ENCODE data around the gene MIF4GD. TPM values are rescaled to one million over a fixed set of nuclear protein-coding genes. Genes with fewer than 3 reads are reported as not detected.

Gene MIF4GD
- total and polyA plus RNA-seq, 9 of the 15 experiments (the other 6 are each of a cell fraction or from before 2014, with no cell fraction given), result 11.8 to 63.8 (median 28.1) TPM

DNA sequence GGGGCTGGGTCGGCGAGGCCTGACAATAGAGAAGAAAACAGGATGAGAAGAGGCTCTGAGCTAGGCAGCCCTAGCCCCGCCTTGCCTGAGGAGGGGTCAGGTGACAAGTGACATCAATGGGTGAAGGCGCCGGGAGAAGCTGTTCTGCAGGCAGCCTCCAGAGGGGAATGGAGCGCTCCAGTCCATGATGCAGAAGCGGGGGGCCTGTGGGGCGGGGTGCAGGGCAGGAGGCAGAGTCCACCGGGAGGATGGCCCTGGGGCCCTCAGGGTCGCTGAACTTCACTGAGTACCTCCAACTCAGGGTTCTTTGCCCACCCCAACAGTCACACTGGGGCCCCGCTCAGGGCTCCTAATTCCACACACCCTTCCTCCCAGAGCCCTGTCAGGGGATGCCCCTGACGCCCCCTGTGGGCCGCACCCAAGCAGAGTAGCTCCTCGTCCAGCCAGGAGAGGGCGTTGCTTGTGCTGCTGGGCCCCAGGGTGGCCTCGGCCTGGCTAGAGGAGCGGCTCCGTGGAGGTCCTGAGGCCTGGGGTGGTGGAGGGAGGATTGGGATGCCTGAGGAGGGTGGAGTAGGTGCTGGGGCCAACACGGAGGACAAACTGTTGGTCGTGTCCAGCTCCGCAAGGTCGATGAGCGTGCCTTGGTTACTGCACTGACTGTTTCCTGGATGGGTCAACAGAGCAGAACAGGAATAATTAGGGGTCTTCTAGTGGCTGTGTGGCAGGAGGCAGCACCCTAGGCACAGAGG is 30.5 kb downstream of the MIF4GD start (continued):
- TF ChIP-seq ZNF592 (IDR thresholded peaks at IDR 0.05) (peak; percentile 77), CBX2 (IDR thresholded peaks at IDR 0.05; ENCODE audit: insufficient read depth, low read length, poor library complexity, severe bottlenecking) (no peak), MXI1 (IDR thresholded peaks at IDR 0.05; ENCODE audit: low read depth, low read length) (no peak), WHSC1 (IDR thresholded peaks at IDR 0.05; ENCODE audit: low read length) (no peak), SNRNP70 (optimal IDR thresholded peaks at IDR 0.05; ENCODE audit: low read depth, low read length) (no peak), KLF10 (CRISPR knock-in tag; IDR thresholded peaks at IDR 0.05) (no peak), BACH1 (tag; IDR thresholded peaks at IDR 0.05) (no peak), TSHZ1 (CRISPR knock-in tag; IDR thresholded peaks at IDR 0.05) (no peak), ZFP30 (CRISPR knock-in tag; IDR thresholded peaks at IDR 0.05; ENCODE audit: borderline replicate concordance) (no peak), SRF (CRISPR knock-in tag; IDR thresholded peaks at IDR 0.05) (peak in 1 of 2 experiments; percentile 25; a peak in 1 of 4 replicates), AFF4 (CRISPR knock-in tag; IDR thresholded peaks at IDR 0.05) (peak; percentile 30; the same call in 1 of the 2 replicates)
- TF ChIP-seq, protein P1, sequence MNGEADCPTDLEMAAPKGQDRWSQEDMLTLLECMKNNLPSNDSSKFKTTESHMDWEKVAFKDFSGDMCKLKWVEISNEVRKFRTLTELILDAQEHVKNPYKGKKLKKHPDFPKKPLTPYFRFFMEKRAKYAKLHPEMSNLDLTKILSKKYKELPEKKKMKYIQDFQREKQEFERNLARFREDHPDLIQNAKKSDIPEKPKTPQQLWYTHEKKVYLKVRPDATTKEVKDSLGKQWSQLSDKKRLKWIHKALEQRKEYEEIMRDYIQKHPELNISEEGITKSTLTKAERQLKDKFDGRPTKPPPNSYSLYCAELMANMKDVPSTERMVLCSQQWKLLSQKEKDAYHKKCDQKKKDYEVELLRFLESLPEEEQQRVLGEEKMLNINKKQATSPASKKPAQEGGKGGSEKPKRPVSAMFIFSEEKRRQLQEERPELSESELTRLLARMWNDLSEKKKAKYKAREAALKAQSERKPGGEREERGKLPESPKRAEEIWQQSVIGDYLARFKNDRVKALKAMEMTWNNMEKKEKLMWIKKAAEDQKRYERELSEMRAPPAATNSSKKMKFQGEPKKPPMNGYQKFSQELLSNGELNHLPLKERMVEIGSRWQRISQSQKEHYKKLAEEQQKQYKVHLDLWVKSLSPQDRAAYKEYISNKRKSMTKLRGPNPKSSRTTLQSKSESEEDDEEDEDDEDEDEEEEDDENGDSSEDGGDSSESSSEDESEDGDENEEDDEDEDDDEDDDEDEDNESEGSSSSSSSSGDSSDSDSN (IDR thresholded peaks at IDR 0.05; ENCODE audit: borderline replicate concordance in 1 of 2, low read depth in 2 of 2, low read length in 2 of 2), result peak in 1 of 2 experiments; percentile 71; a peak in 2 of 4 replicates

All from K562 (cell line).